K562 (cell line): ENCODE results near the gene MRPS15. TPM values are rescaled to one million over a fixed set of nuclear protein-coding genes. Genes with fewer than 3 reads are reported as not detected.
A peak's percentile ranks its signal among the peaks of the same experiment; 100 is the strongest.

Experiments used
- CBFB ChIP-seq: sonication (generic); formaldehyde crosslinking; IDR thresholded peaks from 2 replicates; pipeline ENCODE4 v1.4.0; 2020; ENCODE audit warnings: mild to moderate bottlenecking, missing genetic modification reagents
- FUS ChIP-seq: fragments of 200-400 bp; formaldehyde crosslinking; optimal IDR thresholded peaks from 2 replicates; pipeline ENCODE3; 2017; ENCODE audit warnings: low read depth, low read length
- MCM7 ChIP-seq, 2 experiments: fragments of 450-650 bp; IDR thresholded peaks; 2 replicates each; pipeline ENCODE4 v1.6.1; 2016 to 2018
- NFYB ChIP-seq: IDR thresholded peaks from 2 replicates; pipeline ENCODE4 v1.6.1; 2011; ENCODE audit warnings: mild to moderate bottlenecking, moderate library complexity; ENCODE audit not compliant: insufficient read length; ENCODE audit errors: extremely low read depth
- SIX5 ChIP-seq, 2 experiments: IDR thresholded peaks; 2 replicates each; pipeline ENCODE4 v1.6.1; 2011; ENCODE audit warnings: low read length in 2 of 2, borderline replicate concordance in 1 of 2, low read depth in 1 of 2, mild to moderate bottlenecking in 1 of 2, moderate library complexity in 1 of 2; ENCODE audit not compliant: insufficient read depth in 1 of 2
- THRAP3 ChIP-seq: fragments of 450-650 bp; IDR thresholded peaks from 2 replicates; pipeline ENCODE4 v1.6.1; 2016; ENCODE audit warnings: mild to moderate bottlenecking, inconsistent platforms, borderline replicate concordance
- ZNF561 ChIP-seq: fragments of 450-650 bp; formaldehyde crosslinking; conservative IDR thresholded peaks from 2 replicates; pipeline ENCODE4 v1.4.0; 2020; ENCODE audit warnings: mild to moderate bottlenecking, moderate library complexity
- polyA plus RNA-seq, 8 experiments: library from polyadenylated mRNA; depleted of rRNA in 4 of 8; stranded (reverse) in 5 of 8; unstranded in 3 of 8; fragments of >200 nt; fragmentation: Nextera tagmentation in 2 of 8; fragmentation: Illumina TruSeq in 1 of 8; extraction: Ambion mirVana in 2 of 8; extraction: Trizol in 1 of 8; gene quantifications; 2 replicates each; pipeline versions ENCODE4 v1.2.1 to v1.2.3, GENCODE V29; 2011 to 2014; ENCODE audit warnings: inconsistent platforms in 1 of 8, missing spikeins in 1 of 8
- total RNA-seq, 7 experiments: library from RNA; depleted of rRNA in 6 of 7; stranded (reverse); fragments of >200 nt in 6 of 7; fragmentation: Illumina TruSeq in 2 of 7; extraction: Trizol in 2 of 7; gene quantifications; 2 replicates each; pipeline versions ENCODE4 v1.2.1 to v1.2.3, GENCODE V29; 2011 to 2021; ENCODE audit warnings: low replicate concordance in 1 of 7
- TF ChIP-seq, protein P1 (sequence below), 2 experiments: fragments of 450-650 bp; formaldehyde crosslinking in 1 of 2; IDR thresholded peaks; 2 replicates each; pipeline versions ENCODE4 v1.4.0 to v1.6.1; 2014 to 2020; ENCODE audit warnings: mild to moderate bottlenecking in 2 of 2, borderline replicate concordance in 1 of 2, low read depth in 1 of 2
- TF ChIP-seq, protein P2 (sequence below): fragments of 250-450 bp; sonication (Bioruptor Pico); IDR thresholded peaks from 2 replicates; pipeline ENCODE4 v1.5.0; 2021; ENCODE audit warnings: mild to moderate bottlenecking, borderline replicate concordance
- TF ChIP-seq, protein P3 (sequence below): conservative IDR thresholded peaks from 2 replicates; pipeline ENCODE4 v1.6.1; 2011; ENCODE audit warnings: low read depth, mild to moderate bottlenecking, low read length; ENCODE audit not compliant: control insufficient read depth
- TF ChIP-seq, protein P4 (sequence below): fragments of 450-650 bp; IDR thresholded peaks from 2 replicates; pipeline ENCODE4 v1.6.1; 2016; ENCODE audit warnings: antibody characterized with exemption
- TF ChIP-seq, protein P5 (sequence below): fragments of 450-650 bp; formaldehyde crosslinking; IDR thresholded peaks from 2 replicates; pipeline ENCODE4 v1.4.0; 2020; ENCODE audit warnings: mild to moderate bottlenecking, moderate library complexity

Gene MRPS15
- total and polyA plus RNA-seq, 9 of the 15 experiments (the other 6 are each of a cell fraction or from before 2014, with no cell fraction given), result 62.9 to 286 (median 149) TPM

DNA sequence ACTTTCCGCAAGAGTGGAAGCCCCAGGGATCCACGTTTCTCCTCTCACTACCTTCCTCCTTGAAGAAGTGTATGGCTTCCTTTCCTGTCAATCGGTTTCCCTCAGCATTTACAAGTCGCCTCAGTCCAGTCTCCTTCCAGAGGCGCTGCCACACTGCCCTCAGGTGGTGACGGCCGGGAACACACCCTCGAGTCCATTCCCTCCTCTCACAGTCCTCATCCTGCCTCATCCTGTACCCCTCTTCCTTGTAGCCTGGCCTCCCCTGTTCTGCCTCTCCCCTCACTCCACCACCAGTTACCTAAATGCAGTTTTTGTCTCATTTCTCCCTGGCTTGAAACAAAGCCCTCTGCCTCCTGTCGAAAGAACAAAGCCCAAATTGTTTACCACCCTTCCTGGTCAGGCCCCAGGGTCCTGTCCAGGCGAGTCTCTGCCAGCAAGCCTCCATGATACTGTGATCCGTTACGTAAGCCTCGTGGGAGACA lies 43.3 kb downstream of the MRPS15 start (continued):
- TF ChIP-seq, protein P1, sequence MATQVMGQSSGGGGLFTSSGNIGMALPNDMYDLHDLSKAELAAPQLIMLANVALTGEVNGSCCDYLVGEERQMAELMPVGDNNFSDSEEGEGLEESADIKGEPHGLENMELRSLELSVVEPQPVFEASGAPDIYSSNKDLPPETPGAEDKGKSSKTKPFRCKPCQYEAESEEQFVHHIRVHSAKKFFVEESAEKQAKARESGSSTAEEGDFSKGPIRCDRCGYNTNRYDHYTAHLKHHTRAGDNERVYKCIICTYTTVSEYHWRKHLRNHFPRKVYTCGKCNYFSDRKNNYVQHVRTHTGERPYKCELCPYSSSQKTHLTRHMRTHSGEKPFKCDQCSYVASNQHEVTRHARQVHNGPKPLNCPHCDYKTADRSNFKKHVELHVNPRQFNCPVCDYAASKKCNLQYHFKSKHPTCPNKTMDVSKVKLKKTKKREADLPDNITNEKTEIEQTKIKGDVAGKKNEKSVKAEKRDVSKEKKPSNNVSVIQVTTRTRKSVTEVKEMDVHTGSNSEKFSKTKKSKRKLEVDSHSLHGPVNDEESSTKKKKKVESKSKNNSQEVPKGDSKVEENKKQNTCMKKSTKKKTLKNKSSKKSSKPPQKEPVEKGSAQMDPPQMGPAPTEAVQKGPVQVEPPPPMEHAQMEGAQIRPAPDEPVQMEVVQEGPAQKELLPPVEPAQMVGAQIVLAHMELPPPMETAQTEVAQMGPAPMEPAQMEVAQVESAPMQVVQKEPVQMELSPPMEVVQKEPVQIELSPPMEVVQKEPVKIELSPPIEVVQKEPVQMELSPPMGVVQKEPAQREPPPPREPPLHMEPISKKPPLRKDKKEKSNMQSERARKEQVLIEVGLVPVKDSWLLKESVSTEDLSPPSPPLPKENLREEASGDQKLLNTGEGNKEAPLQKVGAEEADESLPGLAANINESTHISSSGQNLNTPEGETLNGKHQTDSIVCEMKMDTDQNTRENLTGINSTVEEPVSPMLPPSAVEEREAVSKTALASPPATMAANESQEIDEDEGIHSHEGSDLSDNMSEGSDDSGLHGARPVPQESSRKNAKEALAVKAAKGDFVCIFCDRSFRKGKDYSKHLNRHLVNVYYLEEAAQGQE (IDR thresholded peaks at IDR 0.05; ENCODE audit: borderline replicate concordance), result peak; percentile 94
- TF ChIP-seq, protein P1 (CRISPR knock-in tag; IDR thresholded peaks at IDR 0.05; ENCODE audit: low read depth), result no peak
- TF ChIP-seq, protein P2, sequence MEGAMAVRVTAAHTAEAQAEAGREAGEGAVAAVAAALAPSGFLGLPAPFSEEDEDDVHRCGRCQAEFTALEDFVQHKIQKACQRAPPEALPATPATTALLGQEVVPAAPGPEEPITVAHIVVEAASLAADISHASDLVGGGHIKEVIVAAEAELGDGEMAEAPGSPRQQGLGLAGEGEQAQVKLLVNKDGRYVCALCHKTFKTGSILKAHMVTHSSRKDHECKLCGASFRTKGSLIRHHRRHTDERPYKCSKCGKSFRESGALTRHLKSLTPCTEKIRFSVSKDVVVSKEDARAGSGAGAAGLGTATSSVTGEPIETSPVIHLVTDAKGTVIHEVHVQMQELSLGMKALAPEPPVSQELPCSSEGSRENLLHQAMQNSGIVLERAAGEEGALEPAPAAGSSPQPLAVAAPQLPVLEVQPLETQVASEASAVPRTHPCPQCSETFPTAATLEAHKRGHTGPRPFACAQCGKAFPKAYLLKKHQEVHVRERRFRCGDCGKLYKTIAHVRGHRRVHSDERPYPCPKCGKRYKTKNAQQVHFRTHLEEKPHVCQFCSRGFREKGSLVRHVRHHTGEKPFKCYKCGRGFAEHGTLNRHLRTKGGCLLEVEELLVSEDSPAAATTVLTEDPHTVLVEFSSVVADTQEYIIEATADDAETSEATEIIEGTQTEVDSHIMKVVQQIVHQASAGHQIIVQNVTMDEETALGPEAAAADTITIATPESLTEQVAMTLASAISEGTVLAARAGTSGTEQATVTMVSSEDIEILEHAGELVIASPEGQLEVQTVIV, result no peak
- TF ChIP-seq ZNF561 (CRISPR knock-in tag) (no peak), MCM7 (IDR thresholded peaks at IDR 0.05) (no peak), CBFB (no peak), THRAP3 (no peak), FUS (no peak), NFYB (no peak), SIX5 (IDR thresholded peaks at IDR 0.05; ENCODE audit: borderline replicate concordance in 1 of 2, insufficient read depth in 1 of 2, low read depth in 1 of 2, low read length in 2 of 2) (no peak)
- TF ChIP-seq, protein P3, sequence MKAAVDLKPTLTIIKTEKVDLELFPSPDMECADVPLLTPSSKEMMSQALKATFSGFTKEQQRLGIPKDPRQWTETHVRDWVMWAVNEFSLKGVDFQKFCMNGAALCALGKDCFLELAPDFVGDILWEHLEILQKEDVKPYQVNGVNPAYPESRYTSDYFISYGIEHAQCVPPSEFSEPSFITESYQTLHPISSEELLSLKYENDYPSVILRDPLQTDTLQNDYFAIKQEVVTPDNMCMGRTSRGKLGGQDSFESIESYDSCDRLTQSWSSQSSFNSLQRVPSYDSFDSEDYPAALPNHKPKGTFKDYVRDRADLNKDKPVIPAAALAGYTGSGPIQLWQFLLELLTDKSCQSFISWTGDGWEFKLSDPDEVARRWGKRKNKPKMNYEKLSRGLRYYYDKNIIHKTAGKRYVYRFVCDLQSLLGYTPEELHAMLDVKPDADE, result no peak
- TF ChIP-seq, protein P4, sequence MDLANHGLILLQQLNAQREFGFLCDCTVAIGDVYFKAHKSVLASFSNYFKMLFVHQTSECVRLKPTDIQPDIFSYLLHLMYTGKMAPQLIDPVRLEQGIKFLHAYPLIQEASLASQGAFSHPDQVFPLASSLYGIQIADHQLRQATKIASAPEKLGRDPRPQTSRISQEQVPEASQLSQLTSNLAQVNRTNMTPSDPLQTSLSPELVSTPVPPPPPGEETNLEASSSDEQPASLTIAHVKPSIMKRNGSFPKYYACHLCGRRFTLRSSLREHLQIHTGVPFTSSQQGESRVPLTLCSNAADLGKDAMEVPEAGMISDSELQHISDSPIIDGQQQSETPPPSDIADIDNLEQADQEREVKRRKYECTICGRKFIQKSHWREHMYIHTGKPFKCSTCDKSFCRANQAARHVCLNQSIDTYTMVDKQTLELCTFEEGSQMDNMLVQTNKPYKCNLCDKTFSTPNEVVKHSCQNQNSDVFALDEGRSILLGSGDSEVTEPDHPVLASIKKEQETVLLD, result no peak
- TF ChIP-seq, protein P5, sequence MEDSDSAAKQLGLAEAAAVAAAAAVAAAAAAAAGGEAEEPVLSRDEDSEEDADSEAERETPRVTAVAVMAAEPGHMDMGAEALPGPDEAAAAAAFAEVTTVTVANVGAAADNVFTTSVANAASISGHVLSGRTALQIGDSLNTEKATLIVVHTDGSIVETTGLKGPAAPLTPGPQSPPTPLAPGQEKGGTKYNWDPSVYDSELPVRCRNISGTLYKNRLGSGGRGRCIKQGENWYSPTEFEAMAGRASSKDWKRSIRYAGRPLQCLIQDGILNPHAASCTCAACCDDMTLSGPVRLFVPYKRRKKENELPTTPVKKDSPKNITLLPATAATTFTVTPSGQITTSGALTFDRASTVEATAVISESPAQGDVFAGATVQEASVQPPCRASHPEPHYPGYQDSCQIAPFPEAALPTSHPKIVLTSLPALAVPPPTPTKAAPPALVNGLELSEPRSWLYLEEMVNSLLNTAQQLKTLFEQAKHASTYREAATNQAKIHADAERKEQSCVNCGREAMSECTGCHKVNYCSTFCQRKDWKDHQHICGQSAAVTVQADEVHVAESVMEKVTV (CRISPR knock-in tag), result peak; percentile 95
